Measurements from ENCODE around the gene SORCS2.

SORCS2 gene

DNA sequence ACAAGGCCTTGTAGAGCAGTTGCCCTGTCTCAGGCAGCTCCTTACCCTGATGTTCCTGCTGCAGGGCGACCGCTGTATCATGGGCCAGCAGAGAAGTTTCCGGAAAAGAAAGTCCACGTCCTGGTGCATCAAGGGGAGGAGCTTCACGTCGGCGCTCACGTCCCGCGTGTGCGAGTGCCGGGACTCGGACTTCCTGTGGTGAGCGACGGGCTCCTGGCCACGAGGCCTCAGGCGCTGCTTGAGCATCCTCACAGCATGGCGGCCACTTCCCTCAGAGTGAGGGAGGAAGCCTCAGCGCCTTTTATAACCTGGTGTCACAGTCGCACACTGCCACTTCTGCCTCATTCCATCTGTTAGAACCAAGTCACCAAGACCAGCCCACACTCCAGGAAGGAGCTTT, 521.8 kb downstream of the SORCS2 start:
- no peak for DNase-seq (ENCODE audit: low spot score)

- no peak for DNase-seq (ENCODE audit: low spot score)
Observed at GRCh38 chr4:7714738-7715137, 522.4 kb downstream of the SORCS2 start.

- DNase-seq (ENCODE audit: low spot score) = no peak
Observed at GRCh38 chr4:7715271-7716009, 523.1 kb downstream of the SORCS2 start.

- no peak for DNase-seq (ENCODE audit: low spot score)
Observed at GRCh38 chr4:7716010-7716721, 523.8 kb downstream of the SORCS2 start.

- no peak for DNase-seq (ENCODE audit: low spot score)
Observed at GRCh38 chr4:7717161-7717560, 524.8 kb downstream of the SORCS2 start.

- DNase-seq (ENCODE audit: low spot score) = no peak
Observed at GRCh38 chr4:7717946-7718490, 525.7 kb downstream of the SORCS2 start.

- peak; percentile 66 for DNase-seq (ENCODE audit: low spot score)
Observed at GRCh38 chr4:7719354-7720174, 527.2 kb downstream of the SORCS2 start.

GRCh38 chr4:7721984-7722551, 529.7 kb downstream of the SORCS2 start:
- no peak for DNase-seq (ENCODE audit: low spot score)

GRCh38 chr4:7722766-7723387, 530.5 kb downstream of the SORCS2 start:
- DNase-seq (ENCODE audit: low spot score) = no peak

GRCh38 chr4:7723625-7724024, 531.3 kb downstream of the SORCS2 start:
- no peak for DNase-seq (ENCODE audit: low spot score)

- no peak for DNase-seq (ENCODE audit: low spot score)
Observed at GRCh38 chr4:7725951-7726350, 533.6 kb downstream of the SORCS2 start.

GRCh38 chr4:7726665-7727413, 534.5 kb downstream of the SORCS2 start:
- no peak for DNase-seq (ENCODE audit: low spot score)

GRCh38 chr4:7727749-7728148, 535.4 kb downstream of the SORCS2 start:
- no peak for DNase-seq (ENCODE audit: low spot score)

DNA sequence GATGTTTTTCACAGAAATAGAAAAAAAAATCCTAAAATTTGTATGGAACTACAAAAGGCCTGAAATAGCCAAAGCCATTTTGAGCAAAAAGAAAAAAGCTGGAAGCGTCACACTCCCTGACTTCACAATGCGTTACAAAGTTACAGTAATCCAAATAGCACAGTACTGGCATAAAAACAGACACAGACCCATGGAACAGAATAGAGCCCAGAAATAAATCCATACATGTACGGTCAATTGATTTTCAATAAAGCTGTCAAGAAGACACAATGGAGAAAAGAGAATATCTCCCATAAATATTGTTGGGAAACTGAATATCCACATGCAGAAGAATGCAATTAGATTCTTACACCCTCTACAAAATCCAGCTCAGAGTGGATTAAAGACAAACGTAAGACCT, 539.1 kb downstream of the SORCS2 start:
- no peak for DNase-seq (ENCODE audit: low spot score)

DNA sequence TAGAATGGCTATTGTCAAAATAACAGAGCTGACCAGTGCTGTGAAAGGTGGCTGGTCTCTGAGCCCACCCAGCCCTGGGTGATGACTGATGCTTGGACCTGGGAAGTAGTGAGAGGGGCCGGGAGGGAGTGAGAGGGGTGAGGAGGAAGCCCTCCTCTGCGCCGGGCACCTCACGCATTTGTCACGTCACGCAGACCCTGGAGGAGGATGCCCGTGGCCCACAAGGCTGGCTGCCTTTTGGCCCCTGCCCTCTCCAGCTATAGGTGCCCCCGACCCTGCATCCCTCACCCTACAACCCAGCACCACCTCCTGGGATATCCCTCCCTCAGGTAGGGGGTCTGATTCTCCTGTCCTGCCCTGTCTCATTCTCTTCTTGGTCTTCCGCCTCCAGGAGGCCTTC, 539.9 kb downstream of the SORCS2 start:
- DNase-seq (ENCODE audit: low spot score) = no peak

DNA sequence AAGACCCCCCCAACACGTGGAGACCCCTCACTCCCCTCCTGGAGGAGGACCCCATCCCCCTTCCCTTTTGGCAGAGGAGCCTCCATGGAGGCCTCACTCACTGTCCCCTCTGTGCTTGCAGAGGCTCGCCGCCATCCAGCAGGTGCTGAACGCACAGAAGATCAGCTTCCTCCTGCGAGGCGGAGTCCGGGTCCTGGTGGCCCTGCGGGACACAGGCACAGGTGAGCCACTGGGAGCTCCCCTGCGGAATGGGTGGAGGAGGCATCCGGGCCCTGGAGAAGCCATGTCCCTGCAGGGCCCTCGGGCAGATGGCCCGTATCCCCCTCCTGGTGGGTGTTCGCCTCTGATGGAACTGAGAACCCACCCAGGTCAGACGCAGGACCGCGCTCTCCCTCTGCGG, 540.9 kb downstream of the SORCS2 start:
- DNase-seq (ENCODE audit: low spot score) = no peak

- DNase-seq (ENCODE audit: low spot score) = no peak
Observed at GRCh38 chr4:7733801-7734650, 541.7 kb downstream of the SORCS2 start.

DNA sequence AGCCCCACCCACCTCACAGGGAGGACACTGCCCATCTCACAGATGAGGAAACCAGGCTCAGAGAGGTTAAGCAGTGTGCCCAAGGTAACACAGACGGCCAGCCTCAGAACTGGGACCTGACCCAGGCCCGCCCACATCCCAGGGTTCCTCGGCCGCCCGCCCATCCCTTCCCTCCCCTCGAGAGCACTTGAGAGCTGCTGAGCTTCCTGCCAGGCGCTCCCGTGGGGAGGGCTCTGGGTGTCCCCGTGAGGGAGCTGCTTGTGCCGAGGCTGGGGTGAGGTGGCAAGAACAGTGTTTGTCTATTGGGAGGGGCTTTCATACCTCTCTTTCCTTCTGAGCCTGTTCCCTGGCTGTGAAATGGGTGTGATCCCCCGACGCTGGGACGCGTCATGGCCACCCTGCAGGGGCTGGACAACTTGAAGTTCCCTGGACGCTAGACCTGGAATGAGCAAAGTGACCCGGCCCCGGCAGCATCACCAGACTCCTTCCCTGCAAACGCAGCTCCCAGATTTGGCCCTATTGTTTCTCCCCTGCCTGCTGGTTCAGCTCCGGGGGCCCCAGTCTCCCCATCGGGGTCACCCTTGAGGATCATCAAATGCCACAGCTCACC, 542.4 kb downstream of the SORCS2 start:
- no peak for DNase-seq (ENCODE audit: low spot score)

DNA sequence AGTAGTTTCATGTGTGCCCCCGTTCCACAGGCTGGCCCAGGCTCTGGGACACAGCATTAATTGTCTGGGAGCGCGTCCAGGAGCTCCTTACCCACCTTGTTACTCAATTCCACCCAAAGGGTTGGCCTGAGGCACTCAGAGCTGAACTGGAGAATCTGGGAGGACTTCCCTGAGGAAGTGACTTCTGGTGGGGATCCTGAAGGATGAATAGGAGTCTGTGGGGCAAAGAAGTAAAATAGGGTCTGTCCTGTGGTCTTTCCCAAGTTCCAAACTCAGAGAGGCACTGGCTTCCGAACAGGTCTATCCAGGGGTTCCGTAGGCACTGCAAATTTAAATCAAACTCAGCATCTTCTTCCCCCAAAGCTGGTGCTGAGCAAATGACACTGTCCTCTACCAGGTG, 543.1 kb downstream of the SORCS2 start:
- no peak for DNase-seq (ENCODE audit: low spot score)

DNA sequence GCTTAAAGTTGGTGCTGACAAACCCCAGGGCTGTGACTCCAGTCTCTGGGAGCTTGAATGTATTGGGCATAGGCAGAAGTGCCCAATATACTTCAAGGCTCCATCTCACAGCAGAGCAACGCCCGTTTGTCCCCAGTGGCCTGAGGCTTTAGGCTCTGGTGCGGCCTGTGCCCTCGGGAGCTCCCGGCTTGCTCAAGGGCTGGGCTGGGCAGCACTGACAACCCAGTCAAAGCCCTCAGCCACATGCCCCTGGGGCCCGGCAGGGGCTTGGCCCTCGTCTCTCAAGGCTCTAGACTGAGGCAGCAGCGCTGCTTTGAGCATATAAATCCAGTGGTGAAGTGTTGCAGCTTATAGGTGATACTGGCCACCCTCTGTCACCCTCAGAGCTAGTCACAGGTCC, 543.6 kb downstream of the SORCS2 start:
- no peak for DNase-seq (ENCODE audit: low spot score)

Measured in germinal center (tissue), 1 donor.